Caco-2 (cell line): ENCODE data around the gene EMILIN1. TPM values are rescaled to one million over a fixed set of nuclear protein-coding genes. Genes with fewer than 3 reads are reported as not detected.

ENCODE experiments used
- BruUV-seq: library from RNA; stranded (reverse); fragments of 400-500 nt; replicated peaks from 2 replicates; lab custom pipeline; 2021; lab: Mats Ljungman, UMichigan
- CTCF ChIA-PET: fragments of 300-600 bp; sonication (Branson Sonifier 250); formaldehyde crosslinking; loops from one replicate; lab custom pipeline; 2022; ENCODE audit warnings: antibody characterized with exemption; lab: Charles Lee
- POLR2A ChIA-PET: fragments of 300-600 bp; sonication (Branson Sonifier 250); formaldehyde crosslinking; loops from one replicate; lab custom pipeline; 2022; ENCODE audit warnings: antibody characterized with exemption; lab: Charles Lee
- DNase-seq, 2 experiments: peaks; one replicate each; pipeline versions ENCODE4 v3.0.0 to v3.0.0-alpha.2; 2020 to 2022
- H3K27me3 ChIP-seq: replicated peaks from 2 replicates; pipeline ENCODE4 v1.6.0; 2011; ENCODE audit warnings: low read length; ENCODE audit not compliant: control insufficient read depth, insufficient read depth
- H3K36me3 ChIP-seq: 2 replicates; pipeline ENCODE4 v1.5.1; 2011; ENCODE audit warnings: low read length; ENCODE audit not compliant: control insufficient read depth, insufficient read depth
- H3K4me1 ChIP-seq: fragments of 250-450 bp; sonication (Bioruptor Pico); 2 replicates; pipeline ENCODE4 v1.5.1; 2020; ENCODE audit warnings: mild to moderate bottlenecking
- H3K4me3 ChIP-seq: 2 replicates; pipeline ENCODE4 v1.5.1; 2011; ENCODE audit warnings: low read depth, mild to moderate bottlenecking, control low read depth, low read length
- H3K9me3 ChIP-seq: fragments of 250-450 bp; sonication (Bioruptor Pico); 2 replicates; pipeline ENCODE4 v1.5.1; 2020; ENCODE audit warnings: mild to moderate bottlenecking, moderate library complexity
- H3K27ac Mint-ChIP-seq: one replicate; pipeline ENCODE4 v1.8.0; 2022; ENCODE audit warnings: mixed read lengths; ENCODE audit not compliant: unreplicated experiment
- H3K27me3 Mint-ChIP-seq: one replicate; pipeline ENCODE4 v1.8.0; 2022; ENCODE audit warnings: mixed read lengths; ENCODE audit not compliant: insufficient read depth, unreplicated experiment
- H3K36me3 Mint-ChIP-seq: one replicate; pipeline ENCODE4 v1.8.0; 2022; ENCODE audit warnings: mild to moderate bottlenecking, mixed read lengths; ENCODE audit not compliant: insufficient read depth, unreplicated experiment
- H3K4me1 Mint-ChIP-seq: one replicate; pipeline ENCODE4 v1.8.0; 2022; ENCODE audit warnings: low read depth, mixed read lengths; ENCODE audit not compliant: unreplicated experiment
- H3K4me3 Mint-ChIP-seq: one replicate; pipeline ENCODE4 v1.8.0; 2022; ENCODE audit warnings: mild to moderate bottlenecking, moderate library complexity, mixed read lengths; ENCODE audit not compliant: unreplicated experiment
- H3K9me3 Mint-ChIP-seq: one replicate; pipeline ENCODE4 v1.8.0; 2022; ENCODE audit warnings: mixed read lengths; ENCODE audit not compliant: unreplicated experiment
- intact Hi-C: fragments of 100-400 bp; cut with micrococcal nuclease; formaldehyde crosslinking; loops from one replicate; pipeline ENCODE4 v1.10.0; 2022; ENCODE audit not compliant: unreplicated experiment
- total RNA-seq: library from RNA; stranded (reverse); gene quantifications from 2 replicates; pipeline ENCODE4 v1.2.3, GENCODE V29; 2022
- TF ChIP-seq, protein P1 (sequence below), 2 experiments: fragments of 200-600 bp in 1 of 2; IDR thresholded peaks; 1 replicate in 1 of 2; 2 replicates in 1 of 2; pipeline versions ENCODE4 v1.5.1 to v1.8.0; 2011 to 2022; ENCODE audit warnings: antibody characterized with exemption in 1 of 2, control low read depth in 1 of 2, inconsistent platforms in 1 of 2, low read depth in 1 of 2, low read length in 1 of 2, mild to moderate bottlenecking in 1 of 2, moderate library complexity in 1 of 2; ENCODE audit not compliant: insufficient read depth in 1 of 2, severe bottlenecking in 1 of 2, unreplicated experiment in 1 of 2

Gene EMILIN1
- total RNA-seq, 1 experiment from 2014 or later = 0.43 TPM

DNA sequence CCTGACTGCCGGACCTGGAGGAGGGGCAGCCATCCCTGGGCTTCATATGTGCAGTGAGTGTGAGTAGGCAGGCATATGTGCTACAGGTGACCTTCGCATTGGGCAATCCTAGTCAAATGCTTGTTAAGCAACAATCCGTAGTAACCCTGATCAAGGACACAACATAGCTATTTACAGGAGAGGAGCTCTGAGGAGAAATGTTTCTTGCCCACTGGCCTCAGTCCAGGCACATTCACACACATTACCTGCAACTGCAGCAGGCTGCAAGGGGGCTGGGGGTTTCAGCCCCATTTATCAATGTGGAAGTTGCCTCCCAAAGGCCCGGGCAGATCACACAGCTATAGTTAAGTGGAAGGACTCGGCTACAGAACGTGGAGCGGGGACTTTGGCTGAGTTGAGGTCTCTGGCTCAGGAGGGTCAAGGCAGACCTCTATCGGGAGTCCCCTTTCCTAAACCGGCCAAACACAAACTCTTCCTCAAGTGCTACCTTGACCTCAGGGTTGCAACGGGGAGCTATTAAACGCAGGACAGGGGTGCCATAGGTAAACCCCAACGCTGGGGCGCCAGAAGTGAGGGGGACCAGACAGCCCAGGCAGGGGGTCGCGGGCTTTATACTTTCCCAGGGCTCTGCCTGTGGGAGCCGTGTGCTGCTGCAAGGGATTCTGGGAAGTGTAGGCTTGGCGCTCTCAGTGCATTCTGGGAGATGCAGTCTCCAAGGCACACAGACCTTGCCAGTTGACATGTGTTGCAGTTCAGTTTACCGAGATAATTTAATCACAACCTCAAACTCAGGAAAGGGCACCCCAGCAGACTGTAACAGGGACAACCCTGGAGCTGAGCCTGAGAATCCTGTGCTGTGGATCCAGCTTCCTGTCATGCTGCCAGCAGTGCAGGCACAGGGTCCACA, 17.6 kb downstream of the EMILIN1 start:
- Histone ChIP-seq H3K9me3 (no peaks in the 10 kb centered on the region), H3K4me3 (peak overlapping the region; percentile 0; the same call in 1 of the 2 replicates), H3K4me1 (peaks cover 30% of the 10 kb centered on the region), H3K27me3 (no peaks in the 10 kb centered on the region), H3K36me3 (no peaks in the 10 kb centered on the region)
- no TSS peak for BruUV-seq
- TF ChIP-seq, protein P1, sequence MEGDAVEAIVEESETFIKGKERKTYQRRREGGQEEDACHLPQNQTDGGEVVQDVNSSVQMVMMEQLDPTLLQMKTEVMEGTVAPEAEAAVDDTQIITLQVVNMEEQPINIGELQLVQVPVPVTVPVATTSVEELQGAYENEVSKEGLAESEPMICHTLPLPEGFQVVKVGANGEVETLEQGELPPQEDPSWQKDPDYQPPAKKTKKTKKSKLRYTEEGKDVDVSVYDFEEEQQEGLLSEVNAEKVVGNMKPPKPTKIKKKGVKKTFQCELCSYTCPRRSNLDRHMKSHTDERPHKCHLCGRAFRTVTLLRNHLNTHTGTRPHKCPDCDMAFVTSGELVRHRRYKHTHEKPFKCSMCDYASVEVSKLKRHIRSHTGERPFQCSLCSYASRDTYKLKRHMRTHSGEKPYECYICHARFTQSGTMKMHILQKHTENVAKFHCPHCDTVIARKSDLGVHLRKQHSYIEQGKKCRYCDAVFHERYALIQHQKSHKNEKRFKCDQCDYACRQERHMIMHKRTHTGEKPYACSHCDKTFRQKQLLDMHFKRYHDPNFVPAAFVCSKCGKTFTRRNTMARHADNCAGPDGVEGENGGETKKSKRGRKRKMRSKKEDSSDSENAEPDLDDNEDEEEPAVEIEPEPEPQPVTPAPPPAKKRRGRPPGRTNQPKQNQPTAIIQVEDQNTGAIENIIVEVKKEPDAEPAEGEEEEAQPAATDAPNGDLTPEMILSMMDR (IDR thresholded peaks at IDR 0.05; ENCODE audit: insufficient read depth in 1 of 2, low read depth in 1 of 2, low read length in 1 of 2, severe bottlenecking in 1 of 2, unreplicated experiment in 1 of 2) = no peak
- H3K4me1 Mint-ChIP-seq = peaks cover 11% of the 10 kb centered on the region
- POLR2A ChIA-PET = interaction anchor here (0.6 kb wide), 1 partner anchor 9 kb away, joined by 4 read pairs; no protein-coding TSS in a partner anchor
- CTCF ChIA-PET = interaction anchor here (0.9 to 5.6 kb wide), 5 partner anchors 9 to 183 kb away, joined by 3 to 43 read pairs (median 4); partner anchors contain the start of gene KHK
- intact Hi-C loops = loop anchor here (5.0 to 10.0 kb wide), 2 partner anchors 116 to 189 kb away; partner anchors contain the start of genes ATRAID, SLC5A6 and TRIM54
- peak overlapping the region; percentile 64 for H3K4me3 Mint-ChIP-seq
- DNase-seq = peak; percentile 66
- H3K27ac Mint-ChIP-seq = peak overlapping the region; percentile 71
- no peaks in the 10 kb centered on the region for H3K27me3 Mint-ChIP-seq
- H3K9me3 Mint-ChIP-seq = no peaks in the 10 kb centered on the region
- no peaks in the 10 kb centered on the region for H3K36me3 Mint-ChIP-seq

DNA sequence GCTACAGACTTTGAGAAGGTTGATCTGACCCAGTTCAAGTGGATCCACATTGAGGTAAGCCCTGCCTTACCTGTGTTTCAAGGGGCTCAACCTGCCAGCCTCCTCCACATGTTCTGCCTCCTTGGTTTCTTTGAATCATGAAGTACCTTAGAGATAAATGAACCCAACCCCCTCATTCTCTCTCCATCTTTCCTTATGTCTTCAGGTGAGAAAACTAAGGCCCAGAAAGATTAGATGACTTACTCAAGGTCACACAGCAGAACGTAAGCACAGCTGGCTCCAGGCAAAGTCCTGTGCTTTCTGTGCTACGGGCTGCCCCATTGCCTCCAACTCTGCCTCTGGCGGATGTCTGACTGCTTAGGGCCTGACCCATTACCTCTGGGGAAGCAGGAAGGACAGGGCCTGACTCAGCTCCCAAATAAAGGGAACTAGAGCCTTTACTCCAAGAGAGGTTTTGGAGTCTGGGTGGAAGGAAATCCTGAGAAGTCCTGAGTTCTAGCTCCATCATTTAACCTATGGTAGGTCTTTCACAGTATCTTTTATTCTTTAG, 18.4 kb downstream of the EMILIN1 start:
- Histone ChIP-seq H3K4me1 (peaks cover 30% of the 10 kb centered on the region), H3K27me3 (no peaks in the 10 kb centered on the region), H3K9me3 (no peaks in the 10 kb centered on the region), H3K36me3 (no peaks in the 10 kb centered on the region), H3K4me3 (no peak overlapping the region)
- Mint-ChIP-seq H3K9me3 (no peaks in the 10 kb centered on the region), H3K36me3 (no peaks in the 10 kb centered on the region), H3K4me3 (no peak overlapping the region), H3K4me1 (peaks cover 11% of the 10 kb centered on the region), H3K27me3 (no peaks in the 10 kb centered on the region), H3K27ac (no peak overlapping the region)
- ChIA-PET POLR2A (no interaction called here), CTCF (interaction anchor here (0.6 to 5.6 kb wide), 4 partner anchors 8 to 96 kb away, joined by 3 to 43 read pairs (median 4); partner anchors contain the start of gene KHK)
- DNase-seq = no peak
- no TSS peak for BruUV-seq
- intact Hi-C loops = loop anchor here (5.0 to 10.0 kb wide), 2 partner anchors 115 to 188 kb away; partner anchors contain the start of genes ATRAID, SLC5A6 and TRIM54
- TF ChIP-seq, protein P1 (IDR thresholded peaks at IDR 0.05; ENCODE audit: insufficient read depth in 1 of 2, low read depth in 1 of 2, low read length in 1 of 2, severe bottlenecking in 1 of 2, unreplicated experiment in 1 of 2) = no peak

DNA sequence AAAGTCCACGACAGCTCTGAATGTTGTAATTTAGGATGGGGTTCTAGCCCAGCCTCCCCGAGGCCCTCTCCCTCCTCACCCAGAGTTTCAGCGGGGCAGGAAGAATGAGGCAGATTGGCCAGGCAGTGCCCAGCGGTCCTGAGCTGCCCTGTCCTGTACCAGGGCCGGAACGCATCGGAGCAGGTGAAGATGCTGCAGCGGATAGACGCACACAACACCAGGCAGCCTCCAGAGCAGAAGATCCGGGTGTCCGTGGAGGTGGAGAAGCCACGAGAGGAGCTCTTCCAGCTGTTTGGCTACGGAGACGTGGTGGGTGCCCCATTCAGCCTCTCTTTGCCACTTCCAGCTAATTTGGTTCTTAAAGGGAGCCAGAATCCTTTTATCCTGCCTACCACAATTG, 18.9 kb downstream of the EMILIN1 start:
- H3K9me3 ChIP-seq = no peaks in the 10 kb centered on the region
- no peaks in the 10 kb centered on the region for H3K27me3 Mint-ChIP-seq
- no peak overlapping the region for H3K27ac Mint-ChIP-seq
- TF ChIP-seq, protein P1 (IDR thresholded peaks at IDR 0.05; ENCODE audit: insufficient read depth in 1 of 2, low read depth in 1 of 2, low read length in 1 of 2, severe bottlenecking in 1 of 2, unreplicated experiment in 1 of 2) = no peak
- peaks cover 28% of the 10 kb centered on the region for H3K4me1 ChIP-seq
- BruUV-seq = no TSS peak
- intact Hi-C loops = loop anchor here (5.0 to 10.0 kb wide), 2 partner anchors 115 to 187 kb away; partner anchors contain the start of genes ATRAID, SLC5A6 and TRIM54
- H3K36me3 ChIP-seq = no peaks in the 10 kb centered on the region
- no peak overlapping the region for H3K4me3 Mint-ChIP-seq
- no peaks in the 10 kb centered on the region for H3K9me3 Mint-ChIP-seq
- no peaks in the 10 kb centered on the region for H3K36me3 Mint-ChIP-seq
- ChIA-PET CTCF (interaction anchor here (0.6 to 5.6 kb wide), 4 partner anchors 8 to 95 kb away, joined by 3 to 43 read pairs (median 4); partner anchors contain the start of gene KHK), POLR2A (no interaction called here)
- no peaks in the 10 kb centered on the region for H3K27me3 ChIP-seq
- no peak for DNase-seq
- H3K4me1 Mint-ChIP-seq = peaks cover 11% of the 10 kb centered on the region
- H3K4me3 ChIP-seq = no peak overlapping the region
